MCF 10A (cell line): Measurements from ENCODE around the gene PLEKHA4. TPM values are rescaled to one million over a fixed set of nuclear protein-coding genes. Genes with fewer than 3 reads are reported as not detected.

Experiments
- BruUV-seq: library from RNA; stranded (reverse); fragments of 400-500 nt; replicated peaks from 2 replicates; lab custom pipeline; 2021; lab: Mats Ljungman, UMichigan
- CTCF ChIA-PET: fragments of 300-600 bp; sonication (Branson Sonifier 250); formaldehyde crosslinking; extraction: SDS; loops from one replicate; lab custom pipeline; 2021; ENCODE audit warnings: antibody characterized with exemption, inconsistent platforms; lab: Yijun Ruan, JAX
- POLR2A ChIA-PET: fragments of 300-600, 350-650 bp; sonication (Branson Sonifier 250); formaldehyde crosslinking; extraction: SDS; loops from one replicate; lab custom pipeline; 2020; ENCODE audit warnings: antibody characterized with exemption, inconsistent platforms; lab: Yijun Ruan, JAX
- DNase-seq: peaks from one replicate; pipeline ENCODE4 v3.0.0-alpha.2; 2018; ENCODE audit not compliant: unreplicated experiment
- H3K27ac Mint-ChIP-seq: one replicate; pipeline ENCODE4 v1.8.0; 2022; ENCODE audit warnings: mild to moderate bottlenecking, low read depth, mixed read lengths; ENCODE audit not compliant: unreplicated experiment
- H3K27me3 Mint-ChIP-seq: one replicate; pipeline ENCODE4 v1.8.0; 2022; ENCODE audit warnings: mixed read lengths; ENCODE audit not compliant: insufficient read depth, unreplicated experiment
- H3K36me3 Mint-ChIP-seq: one replicate; pipeline ENCODE4 v1.8.0; 2022; ENCODE audit warnings: mild to moderate bottlenecking, moderate library complexity, mixed read lengths; ENCODE audit not compliant: insufficient read depth, unreplicated experiment
- H3K4me1 Mint-ChIP-seq: one replicate; pipeline ENCODE4 v1.8.0; 2022; ENCODE audit warnings: mixed read lengths; ENCODE audit not compliant: insufficient read depth, unreplicated experiment
- H3K4me3 Mint-ChIP-seq: one replicate; pipeline ENCODE4 v1.8.0; 2022; ENCODE audit warnings: mild to moderate bottlenecking, moderate library complexity, mixed read lengths; ENCODE audit not compliant: unreplicated experiment
- H3K9me3 Mint-ChIP-seq: one replicate; pipeline ENCODE4 v1.8.0; 2022; ENCODE audit warnings: mixed read lengths; ENCODE audit not compliant: unreplicated experiment
- CTCF ChIP-seq: fragments of 200-600 bp; IDR thresholded peaks from one replicate; pipeline ENCODE4 v1.8.0; 2022; ENCODE audit warnings: antibody characterized with exemption, mild to moderate bottlenecking; ENCODE audit not compliant: unreplicated experiment
- intact Hi-C: fragments of 100-400 bp; cut with micrococcal nuclease; formaldehyde crosslinking; loops from 2 replicates; pipeline ENCODE4 v1.14.1; 2022
- total RNA-seq: library from RNA; stranded (reverse); gene quantifications from 2 replicates; pipeline ENCODE4 v1.2.3, GENCODE V29; 2022

The PLEKHA4 gene
- total RNA-seq, 1 experiment from 2014 or later, result 11.9 TPM

- H3K4me3 Mint-ChIP-seq, result no peak overlapping the region
- H3K9me3 Mint-ChIP-seq, result no peaks in the 10 kb centered on the region
- no TSS peak for BruUV-seq
- CTCF ChIA-PET, result interaction anchor here (0.7 kb wide), 1 partner anchor 10 kb away, joined by 5 read pairs; no protein-coding TSS in a partner anchor
- no peak for TF ChIP-seq CTCF
- H3K4me1 Mint-ChIP-seq, result no peaks in the 10 kb centered on the region
- H3K27ac Mint-ChIP-seq, result no peak overlapping the region
- H3K36me3 Mint-ChIP-seq, result no peaks in the 10 kb centered on the region
- POLR2A ChIA-PET, result interaction anchor here (0.5 kb wide), 1 partner anchor 849 kb away, joined by 3 read pairs; no protein-coding TSS in a partner anchor
- intact Hi-C loops, result no loop called here
- DNase-seq, result no peak
- H3K27me3 Mint-ChIP-seq, result no peaks in the 10 kb centered on the region
Measured at GRCh38 chr19:48859711-48860572, 8.5 kb downstream of the PLEKHA4 start.

- DNase-seq, result no peak
- Mint-ChIP-seq H3K36me3 (no peaks in the 10 kb centered on the region), H3K27me3 (no peaks in the 10 kb centered on the region), H3K4me1 (no peaks in the 10 kb centered on the region), H3K27ac (no peak overlapping the region), H3K4me3 (no peak overlapping the region), H3K9me3 (no peaks in the 10 kb centered on the region)
- ChIA-PET POLR2A (interaction anchor here (0.7 kb wide), 1 partner anchor 14 kb away, joined by 3 read pairs; no protein-coding TSS in a partner anchor), CTCF (no interaction called here)
- intact Hi-C loops, result no loop called here
- no peak for TF ChIP-seq CTCF
- BruUV-seq, result no TSS peak
Measured at GRCh38 chr19:48858984-48859710, 9.3 kb downstream of the PLEKHA4 start.

GRCh38 chr19:48856921-48857320 is 11.5 kb downstream of the PLEKHA4 start:
- H3K4me1 Mint-ChIP-seq, result no peaks in the 10 kb centered on the region

More at GRCh38 chr19:48856921-48857320, 11.5 kb downstream of the PLEKHA4 start:
- H3K9me3 Mint-ChIP-seq, result no peaks in the 10 kb centered on the region
- POLR2A ChIA-PET, result interaction anchor here (0.6 kb wide), 1 partner anchor 10 kb away, joined by 3 read pairs; no protein-coding TSS in a partner anchor
- intact Hi-C loops, result no loop called here
- CTCF ChIA-PET, result interaction anchor here (0.7 kb wide), 1 partner anchor 13 kb away, joined by 3 read pairs; no protein-coding TSS in a partner anchor
- H3K27me3 Mint-ChIP-seq, result no peaks in the 10 kb centered on the region
- no TSS peak for BruUV-seq
- no peak overlapping the region for H3K27ac Mint-ChIP-seq
- no peak for DNase-seq
- H3K36me3 Mint-ChIP-seq, result no peaks in the 10 kb centered on the region
- no peak for TF ChIP-seq CTCF
- no peak overlapping the region for H3K4me3 Mint-ChIP-seq
